Measurements from ENCODE around the gene EXD3.

Gene EXD3

DNA sequence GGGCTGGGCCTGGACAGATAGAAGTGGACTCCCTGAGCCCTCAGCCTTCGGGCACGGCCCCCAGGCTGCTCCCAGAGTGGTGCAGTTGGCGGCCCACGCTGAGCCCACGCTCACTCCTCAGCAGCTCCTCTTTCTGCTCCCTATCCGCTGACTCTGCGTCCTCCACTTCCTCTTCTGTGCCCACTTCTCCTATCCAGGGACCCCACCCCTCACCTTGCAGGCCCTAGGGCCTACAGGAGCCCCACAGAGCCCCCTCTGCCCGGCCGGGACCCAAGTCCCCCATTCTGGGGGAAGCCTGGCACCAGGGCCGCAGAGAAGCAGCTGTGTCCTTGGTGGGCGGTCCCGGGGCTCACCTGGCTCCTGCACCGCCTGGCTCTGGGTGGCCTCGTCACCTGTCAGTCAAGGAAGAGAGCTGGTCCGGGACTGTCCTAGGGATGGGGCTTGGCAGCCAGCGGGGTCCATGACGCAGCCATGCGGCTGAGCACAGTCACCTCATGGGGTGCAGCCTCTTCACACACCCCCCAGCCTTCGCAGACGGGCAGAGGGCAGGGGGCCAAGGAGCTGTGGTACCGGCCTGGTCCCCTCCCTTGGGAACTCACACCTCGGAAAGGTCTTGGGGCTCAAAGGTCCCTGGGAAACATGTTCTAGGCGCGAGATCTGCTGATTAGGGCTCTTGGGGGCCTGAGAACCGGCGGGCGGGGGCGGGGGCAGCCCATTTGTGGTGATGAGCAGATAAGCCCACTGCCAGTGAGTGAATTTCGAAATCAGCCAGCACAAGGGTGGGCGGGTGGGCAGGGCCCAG, 115.5 kb downstream of the EXD3 start:
- H3K4me3 ChIP-seq (ENCODE audit: low read depth, low read length), result no peak overlapping the region
- DNase-seq (ENCODE audit: low read depth), result no peak
- TF ChIP-seq, protein P1, sequence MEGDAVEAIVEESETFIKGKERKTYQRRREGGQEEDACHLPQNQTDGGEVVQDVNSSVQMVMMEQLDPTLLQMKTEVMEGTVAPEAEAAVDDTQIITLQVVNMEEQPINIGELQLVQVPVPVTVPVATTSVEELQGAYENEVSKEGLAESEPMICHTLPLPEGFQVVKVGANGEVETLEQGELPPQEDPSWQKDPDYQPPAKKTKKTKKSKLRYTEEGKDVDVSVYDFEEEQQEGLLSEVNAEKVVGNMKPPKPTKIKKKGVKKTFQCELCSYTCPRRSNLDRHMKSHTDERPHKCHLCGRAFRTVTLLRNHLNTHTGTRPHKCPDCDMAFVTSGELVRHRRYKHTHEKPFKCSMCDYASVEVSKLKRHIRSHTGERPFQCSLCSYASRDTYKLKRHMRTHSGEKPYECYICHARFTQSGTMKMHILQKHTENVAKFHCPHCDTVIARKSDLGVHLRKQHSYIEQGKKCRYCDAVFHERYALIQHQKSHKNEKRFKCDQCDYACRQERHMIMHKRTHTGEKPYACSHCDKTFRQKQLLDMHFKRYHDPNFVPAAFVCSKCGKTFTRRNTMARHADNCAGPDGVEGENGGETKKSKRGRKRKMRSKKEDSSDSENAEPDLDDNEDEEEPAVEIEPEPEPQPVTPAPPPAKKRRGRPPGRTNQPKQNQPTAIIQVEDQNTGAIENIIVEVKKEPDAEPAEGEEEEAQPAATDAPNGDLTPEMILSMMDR (IDR thresholded peaks at IDR 0.05; ENCODE audit: insufficient read depth, low read depth, low read length, missing control alignments), result no peak

DNA sequence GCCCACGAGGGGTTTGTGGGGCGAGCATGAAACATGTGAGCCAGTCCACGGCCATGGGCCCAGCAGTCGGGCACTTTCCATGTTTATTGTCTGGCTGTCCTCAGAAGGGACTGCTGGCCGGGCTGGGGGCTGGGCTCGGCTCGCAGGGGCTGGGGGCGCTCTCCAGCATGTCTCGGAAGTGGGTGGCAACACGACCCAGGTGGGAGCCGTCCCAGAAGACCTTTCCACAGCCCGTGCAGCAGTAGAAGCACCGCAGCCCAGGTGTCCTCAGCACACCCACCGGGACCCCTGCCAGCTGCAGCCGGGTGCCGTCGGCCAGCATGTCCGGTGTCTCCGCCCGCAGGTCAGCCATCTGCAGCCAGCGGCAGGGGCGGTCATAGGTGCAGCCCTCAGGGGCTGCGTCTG, 116.1 kb downstream of the EXD3 start:
- DNase-seq (ENCODE audit: low read depth), result no peak
- TF ChIP-seq, protein P1 (IDR thresholded peaks at IDR 0.05; ENCODE audit: insufficient read depth, low read depth, low read length, missing control alignments), result no peak
- H3K4me3 ChIP-seq (ENCODE audit: low read depth, low read length), result no peak overlapping the region

DNA sequence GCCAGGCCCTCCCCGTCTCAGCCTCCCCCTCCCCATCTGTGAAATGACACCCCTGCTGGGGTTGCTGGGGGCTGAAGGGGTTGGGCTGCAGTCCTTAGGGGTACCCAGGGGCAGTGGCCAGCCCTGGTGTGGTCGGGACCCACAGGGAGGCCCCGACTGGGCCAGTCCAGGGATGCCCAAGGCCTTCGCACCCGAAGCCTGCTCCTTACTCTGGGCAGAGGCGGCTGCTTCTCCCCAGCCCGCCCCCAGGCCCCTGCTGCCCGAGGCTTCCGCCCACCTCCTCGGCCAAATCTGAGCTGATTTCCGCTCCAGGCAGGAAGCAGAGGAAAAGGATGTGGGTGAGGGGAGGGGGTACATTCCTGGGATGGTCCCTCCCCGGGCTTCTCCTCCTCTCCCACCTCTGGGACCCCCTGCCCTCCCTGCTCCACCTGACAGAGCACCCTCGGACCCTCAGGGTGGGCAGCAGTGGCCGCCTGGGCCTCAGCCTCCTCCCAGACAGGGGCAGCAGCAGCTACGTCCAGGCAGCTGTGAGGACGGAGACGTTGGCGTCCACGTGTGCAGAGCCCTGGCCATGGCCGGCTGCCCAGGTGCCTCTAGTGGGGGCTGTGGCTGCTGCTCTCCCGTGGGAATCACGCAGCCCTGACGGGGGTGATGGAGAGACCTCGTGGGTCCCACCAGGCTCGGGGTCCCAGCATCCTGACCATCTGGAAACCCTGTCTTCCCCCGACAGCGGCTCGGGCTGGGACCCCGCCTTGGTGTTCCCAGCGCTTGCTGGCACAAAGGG, 116.7 kb downstream of the EXD3 start:
- no peak overlapping the region for H3K4me3 ChIP-seq (ENCODE audit: low read depth, low read length)
- no peak for DNase-seq (ENCODE audit: low read depth)
- TF ChIP-seq, protein P1 (IDR thresholded peaks at IDR 0.05; ENCODE audit: insufficient read depth, low read depth, low read length, missing control alignments), result no peak

DNA sequence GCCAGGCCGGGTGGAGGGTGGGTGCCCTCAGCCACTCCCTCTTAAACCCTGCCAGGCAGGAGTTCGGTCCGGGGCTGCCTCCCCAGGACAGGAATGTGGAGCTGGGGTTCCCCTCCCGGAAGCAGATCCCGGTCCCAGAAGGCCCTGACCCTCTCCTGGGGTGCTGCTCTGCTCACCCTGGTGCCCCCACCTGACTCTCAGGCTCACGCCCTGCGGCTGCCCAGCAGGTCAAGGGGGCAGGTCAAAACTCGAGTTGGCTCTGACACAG, 117.2 kb downstream of the EXD3 start:
- no peak overlapping the region for H3K4me3 ChIP-seq (ENCODE audit: low read depth, low read length)
- TF ChIP-seq, protein P1 (IDR thresholded peaks at IDR 0.05; ENCODE audit: insufficient read depth, low read depth, low read length, missing control alignments), result no peak
- no peak for DNase-seq (ENCODE audit: low read depth)

DNA sequence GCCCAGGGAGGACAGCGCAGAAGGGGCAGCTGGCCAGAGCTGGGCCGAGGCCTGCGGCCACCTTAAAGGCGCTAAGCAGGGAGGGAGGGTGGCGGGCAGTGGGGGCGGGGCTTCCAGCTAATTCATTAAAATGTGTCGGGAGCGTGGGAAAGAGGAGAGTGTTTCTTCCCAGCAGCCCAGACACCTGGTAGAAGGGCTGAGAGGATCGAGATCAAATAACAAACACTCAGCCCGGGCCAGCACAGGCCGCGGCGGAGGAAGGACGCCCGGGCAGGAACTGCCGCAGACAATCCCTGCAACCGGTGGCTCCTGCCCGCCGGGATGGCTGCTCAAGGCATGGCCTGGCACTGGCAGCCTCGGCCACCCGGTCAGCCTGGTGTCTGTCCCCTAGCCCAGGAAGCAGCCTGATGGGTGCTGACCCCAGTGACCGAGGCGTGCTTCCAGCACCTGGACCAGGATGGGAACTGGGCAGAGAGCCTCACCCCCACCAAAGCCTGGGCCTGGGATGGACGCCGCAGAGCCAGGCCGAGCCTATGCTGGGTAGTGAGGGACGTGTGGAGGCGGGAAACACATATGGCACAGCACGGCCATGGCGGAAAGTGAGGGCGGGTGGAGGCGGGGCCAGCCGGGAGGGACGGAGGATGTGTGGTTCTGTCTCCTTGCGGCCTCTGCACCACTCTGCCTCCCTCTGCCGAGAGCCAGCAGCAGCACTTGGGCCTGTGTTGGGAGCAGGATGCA, 117.7 kb downstream of the EXD3 start:
- TF ChIP-seq, protein P1 (IDR thresholded peaks at IDR 0.05; ENCODE audit: insufficient read depth, low read depth, low read length, missing control alignments), result no peak
- no peak overlapping the region for H3K4me3 ChIP-seq (ENCODE audit: low read depth, low read length)
- peak; percentile 49 for DNase-seq (ENCODE audit: low read depth)

DNA sequence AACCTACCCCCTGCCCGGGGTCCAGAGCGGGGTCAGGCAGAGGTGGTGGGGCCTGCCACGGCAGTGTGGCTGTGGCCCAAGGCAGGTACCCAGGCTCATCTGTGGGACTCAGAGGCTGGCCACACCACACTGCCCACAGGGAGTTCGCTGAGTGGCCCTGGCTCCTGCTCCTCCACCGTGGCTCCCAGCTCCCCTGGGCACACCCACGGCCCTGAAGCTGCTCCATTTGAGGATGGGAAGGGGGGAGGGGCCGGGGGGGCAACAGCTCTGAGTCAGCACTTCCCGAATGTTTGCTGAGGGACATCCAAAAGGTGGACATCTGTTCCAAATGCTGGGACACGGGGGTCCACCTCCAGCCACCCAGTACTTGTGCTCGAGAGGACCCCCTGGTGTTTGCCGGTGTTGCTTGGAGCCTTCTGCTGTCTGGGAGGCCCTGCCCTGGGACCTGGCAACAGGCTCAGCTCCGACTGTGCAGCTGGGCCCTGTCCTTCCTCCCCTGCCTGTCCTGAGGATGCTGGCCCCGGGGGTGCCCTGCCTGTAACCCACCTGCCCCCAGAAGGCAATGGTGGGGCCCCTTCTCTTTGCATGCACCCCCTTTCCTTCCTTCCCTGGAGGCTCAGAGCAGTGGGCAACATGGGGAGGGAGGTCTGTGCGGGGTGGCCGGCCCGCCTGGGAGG, 118.4 kb downstream of the EXD3 start:
- DNase-seq (ENCODE audit: low read depth), result no peak
- TF ChIP-seq, protein P1 (IDR thresholded peaks at IDR 0.05; ENCODE audit: insufficient read depth, low read depth, low read length, missing control alignments), result no peak
- no peak overlapping the region for H3K4me3 ChIP-seq (ENCODE audit: low read depth, low read length)

All from GM12865 (cell line).